NCI-H1048 (cell line): ENCODE data around the gene GATA5.

Experiments
- DNase-seq: peaks from one replicate; lab custom pipeline; 2025; lab: John Stamatoyannopoulos, UW

GATA5 gene

GRCh38 chr20:62415354-62416111, 60.3 kb downstream of the GATA5 start:
- DNase-seq, result no peak

- DNase-seq, result no peak
These were observed 61.8 kb downstream of the GATA5 start for GRCh38 chr20:62413896-62414481.
